Testis (tissue), 2 donors: Measurements from ENCODE around the gene TFF1.

Experiments
- POLR2A ChIP-seq: fragments of 450-650 bp; IDR thresholded peaks from one replicate; pipeline ENCODE4 v1.6.1; 2017; ENCODE audit warnings: antibody characterized with exemption, mild to moderate bottlenecking, moderate library complexity
- TF ChIP-seq, protein P1 (sequence below), 3 experiments: fragments of 450-650 bp in 2 of 3; fragments of 200-600 bp in 1 of 3; sonication (generic) in 1 of 3; IDR thresholded peaks; one replicate each; pipeline ENCODE4 v1.5.1; 2016 to 2019; ENCODE audit warnings: antibody characterized with exemption in 3 of 3, mild to moderate bottlenecking in 2 of 3, moderate library complexity in 1 of 3

DNA sequence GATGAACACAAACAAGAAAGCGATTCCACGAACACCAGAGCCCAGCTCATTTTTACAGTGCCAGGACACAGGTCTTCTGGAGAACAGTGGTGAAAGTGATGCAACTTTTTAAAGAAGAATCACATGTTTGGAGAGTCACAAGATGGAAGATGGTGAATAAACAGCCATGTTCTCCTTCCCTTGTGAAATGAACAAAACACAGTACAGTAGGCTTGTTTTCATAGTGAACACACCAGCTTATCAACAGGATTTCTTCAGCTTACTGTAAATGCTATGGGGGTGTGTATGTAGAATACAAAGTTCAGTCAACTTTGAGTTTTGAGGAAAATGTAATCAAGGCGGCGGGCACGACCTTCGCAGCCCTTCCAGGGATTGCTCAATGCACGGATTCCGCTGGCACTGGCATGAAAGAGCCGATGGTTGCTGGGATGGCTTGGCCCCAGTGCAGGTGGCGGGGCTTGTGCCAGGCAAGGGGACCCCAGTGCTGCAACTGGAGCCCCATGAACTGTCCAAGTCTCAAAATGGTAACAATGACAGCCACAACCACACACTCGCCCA is 19.8 kb upstream of the TFF1 start:
- TF ChIP-seq, protein P1, sequence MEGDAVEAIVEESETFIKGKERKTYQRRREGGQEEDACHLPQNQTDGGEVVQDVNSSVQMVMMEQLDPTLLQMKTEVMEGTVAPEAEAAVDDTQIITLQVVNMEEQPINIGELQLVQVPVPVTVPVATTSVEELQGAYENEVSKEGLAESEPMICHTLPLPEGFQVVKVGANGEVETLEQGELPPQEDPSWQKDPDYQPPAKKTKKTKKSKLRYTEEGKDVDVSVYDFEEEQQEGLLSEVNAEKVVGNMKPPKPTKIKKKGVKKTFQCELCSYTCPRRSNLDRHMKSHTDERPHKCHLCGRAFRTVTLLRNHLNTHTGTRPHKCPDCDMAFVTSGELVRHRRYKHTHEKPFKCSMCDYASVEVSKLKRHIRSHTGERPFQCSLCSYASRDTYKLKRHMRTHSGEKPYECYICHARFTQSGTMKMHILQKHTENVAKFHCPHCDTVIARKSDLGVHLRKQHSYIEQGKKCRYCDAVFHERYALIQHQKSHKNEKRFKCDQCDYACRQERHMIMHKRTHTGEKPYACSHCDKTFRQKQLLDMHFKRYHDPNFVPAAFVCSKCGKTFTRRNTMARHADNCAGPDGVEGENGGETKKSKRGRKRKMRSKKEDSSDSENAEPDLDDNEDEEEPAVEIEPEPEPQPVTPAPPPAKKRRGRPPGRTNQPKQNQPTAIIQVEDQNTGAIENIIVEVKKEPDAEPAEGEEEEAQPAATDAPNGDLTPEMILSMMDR (IDR thresholded peaks at IDR 0.05): no peak
- no peak for TF ChIP-seq POLR2A
